Esophagus squamous epithelium (tissue), 4 donors: ENCODE data around the gene TRPV2.

Experiments
- POLR2A ChIP-seq, 4 donors: fragments of 450-650 bp; IDR thresholded peaks; one replicate each; pipeline ENCODE4 v1.6.1; 2017; ENCODE audit warnings: antibody characterized with exemption in 4 of 4, mild to moderate bottlenecking in 4 of 4, moderate library complexity in 3 of 4
- TF ChIP-seq, protein P1 (sequence below), 6 experiments: fragments of 450-650 bp in 4 of 6; fragments of 200-600 bp in 2 of 6; sonication (generic) in 2 of 6; IDR thresholded peaks; one replicate each; pipeline ENCODE4 v1.5.1; 2016 to 2019; ENCODE audit warnings: antibody characterized with exemption in 6 of 6, mild to moderate bottlenecking in 4 of 6, moderate library complexity in 4 of 6

- TF ChIP-seq, protein P1, sequence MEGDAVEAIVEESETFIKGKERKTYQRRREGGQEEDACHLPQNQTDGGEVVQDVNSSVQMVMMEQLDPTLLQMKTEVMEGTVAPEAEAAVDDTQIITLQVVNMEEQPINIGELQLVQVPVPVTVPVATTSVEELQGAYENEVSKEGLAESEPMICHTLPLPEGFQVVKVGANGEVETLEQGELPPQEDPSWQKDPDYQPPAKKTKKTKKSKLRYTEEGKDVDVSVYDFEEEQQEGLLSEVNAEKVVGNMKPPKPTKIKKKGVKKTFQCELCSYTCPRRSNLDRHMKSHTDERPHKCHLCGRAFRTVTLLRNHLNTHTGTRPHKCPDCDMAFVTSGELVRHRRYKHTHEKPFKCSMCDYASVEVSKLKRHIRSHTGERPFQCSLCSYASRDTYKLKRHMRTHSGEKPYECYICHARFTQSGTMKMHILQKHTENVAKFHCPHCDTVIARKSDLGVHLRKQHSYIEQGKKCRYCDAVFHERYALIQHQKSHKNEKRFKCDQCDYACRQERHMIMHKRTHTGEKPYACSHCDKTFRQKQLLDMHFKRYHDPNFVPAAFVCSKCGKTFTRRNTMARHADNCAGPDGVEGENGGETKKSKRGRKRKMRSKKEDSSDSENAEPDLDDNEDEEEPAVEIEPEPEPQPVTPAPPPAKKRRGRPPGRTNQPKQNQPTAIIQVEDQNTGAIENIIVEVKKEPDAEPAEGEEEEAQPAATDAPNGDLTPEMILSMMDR (IDR thresholded peaks at IDR 0.05) = no peak
- TF ChIP-seq POLR2A (IDR thresholded peaks at IDR 0.05) = no peak
These were observed 41.5 kb downstream of the TRPV2 start for GRCh38 chr17:16456742-16457316.
